H9 (cell line): ENCODE data around the gene SLC39A12. TPM values are rescaled to one million over a fixed set of nuclear protein-coding genes. Genes with fewer than 3 reads are reported as not detected.

Experiments used
- DNase-seq: peaks from one replicate; pipeline ENCODE4 v3.0.0-alpha.2; 2017
- H2AFZ ChIP-seq: one replicate; pipeline ENCODE4 v1.6.1; 2013; ENCODE audit warnings: mild to moderate bottlenecking, low read length, control low read depth, moderate library complexity
- H2AK5ac ChIP-seq: 2 replicates; pipeline ENCODE4 v1.6.1; 2013; ENCODE audit warnings: low read length, control low read depth, mixed read lengths; ENCODE audit not compliant: insufficient read length
- H2BK120ac ChIP-seq: one replicate; pipeline ENCODE4 v1.6.1; 2013; ENCODE audit warnings: low read depth, mild to moderate bottlenecking, low read length, control low read depth, inconsistent platforms; ENCODE audit not compliant: poor library complexity, severe bottlenecking
- H2BK12ac ChIP-seq: 2 replicates; pipeline ENCODE4 v1.6.1; 2013; ENCODE audit warnings: low read length, control low read depth, mixed read lengths, low read depth; ENCODE audit not compliant: insufficient read length
- H2BK15ac ChIP-seq: 2 replicates; pipeline ENCODE4 v1.6.1; 2013; ENCODE audit warnings: low read depth, low read length, control low read depth
- H2BK20ac ChIP-seq: one replicate; pipeline ENCODE4 v1.6.1; 2013; ENCODE audit warnings: low read depth, mild to moderate bottlenecking, low read length, control low read depth, inconsistent platforms; ENCODE audit not compliant: poor library complexity, severe bottlenecking
- H2BK5ac ChIP-seq: 2 replicates; pipeline ENCODE4 v1.6.1; 2013; ENCODE audit warnings: low read length, control low read depth, mixed read lengths; ENCODE audit not compliant: insufficient read length
- H3K14ac ChIP-seq: 2 replicates; pipeline ENCODE4 v1.6.1; 2013; ENCODE audit warnings: low read length, control low read depth; ENCODE audit not compliant: insufficient read depth
- H3K18ac ChIP-seq: 2 replicates; pipeline ENCODE4 v1.6.1; 2013; ENCODE audit warnings: low read depth, mild to moderate bottlenecking, mixed read lengths, low read length, control low read depth; ENCODE audit not compliant: insufficient read length
- H3K23ac ChIP-seq: 2 replicates; pipeline ENCODE4 v1.6.1; 2013; ENCODE audit warnings: low read length, control low read depth, mixed read lengths, low read depth; ENCODE audit not compliant: insufficient read length
- H3K23me2 ChIP-seq: 2 replicates; pipeline ENCODE4 v1.6.1; 2013; ENCODE audit warnings: low read depth, mild to moderate bottlenecking, mixed read lengths, low read length, control low read depth; ENCODE audit not compliant: insufficient read length, poor library complexity, severe bottlenecking
- H3K27ac ChIP-seq: 2 replicates; pipeline ENCODE4 v1.5.1; 2013; ENCODE audit warnings: low read length, control low read depth, mixed read lengths, low read depth; ENCODE audit not compliant: insufficient read length
- H3K27me3 ChIP-seq: 2 replicates; pipeline ENCODE4 v1.6.1; 2013; ENCODE audit warnings: low read length, control low read depth, inconsistent platforms; ENCODE audit not compliant: insufficient read depth
- H3K4ac ChIP-seq: 2 replicates; pipeline ENCODE4 v1.6.1; 2013; ENCODE audit warnings: low read depth, mild to moderate bottlenecking, control low read depth, inconsistent platforms, low read length, moderate library complexity
- H3K4me1 ChIP-seq: 2 replicates; pipeline ENCODE4 v1.6.1; 2013; ENCODE audit warnings: low read length, control low read depth, inconsistent platforms; ENCODE audit not compliant: insufficient read depth
- H3K4me2 ChIP-seq: 2 replicates; pipeline ENCODE4 v1.6.1; 2013; ENCODE audit warnings: low read length, control low read depth, mixed read lengths; ENCODE audit not compliant: insufficient read length, insufficient read depth
- H3K56ac ChIP-seq: 2 replicates; pipeline ENCODE4 v1.6.1; 2013; ENCODE audit warnings: low read depth, mild to moderate bottlenecking, mixed read lengths, low read length, control low read depth; ENCODE audit not compliant: insufficient read length
- H3K79me1 ChIP-seq: 2 replicates; pipeline ENCODE4 v1.6.1; 2013; ENCODE audit warnings: low read depth, mild to moderate bottlenecking, moderate library complexity, low read length, control low read depth, inconsistent platforms; ENCODE audit not compliant: insufficient read depth, poor library complexity, severe bottlenecking
- H3K79me2 ChIP-seq: 2 replicates; pipeline ENCODE4 v1.6.1; 2013; ENCODE audit warnings: low read length, control low read depth, inconsistent platforms; ENCODE audit not compliant: insufficient read depth
- H3K9ac ChIP-seq: 2 replicates; pipeline ENCODE4 v1.6.1; 2013; ENCODE audit warnings: low read length, control low read depth, mixed read lengths; ENCODE audit not compliant: insufficient read length; ENCODE audit errors: extremely low read depth
- H3K9me3 ChIP-seq: one replicate; pipeline ENCODE4 v1.6.1; 2013; ENCODE audit warnings: low read depth, low read length, inconsistent platforms; ENCODE audit not compliant: control insufficient read depth
- H3T11ph ChIP-seq: one replicate; pipeline ENCODE4 v1.6.1; 2013; ENCODE audit warnings: mild to moderate bottlenecking, low read length, control low read depth, inconsistent platforms
- H4K20me1 ChIP-seq: one replicate; pipeline ENCODE4 v1.6.1; 2013; ENCODE audit not compliant: control insufficient read depth, insufficient read length, insufficient read depth
- H4K5ac ChIP-seq: 2 replicates; pipeline ENCODE4 v1.6.1; 2013; ENCODE audit warnings: low read depth, mild to moderate bottlenecking, mixed read lengths, low read length, control low read depth; ENCODE audit not compliant: insufficient read length
- H4K8ac ChIP-seq: replicated peaks from 2 replicates; pipeline ENCODE4 v1.6.1; 2013; ENCODE audit warnings: low read length, control low read depth, mixed read lengths, low read depth; ENCODE audit not compliant: insufficient read length
- H4K91ac ChIP-seq: 2 replicates; pipeline ENCODE4 v1.6.1; 2013; ENCODE audit warnings: low read depth, mild to moderate bottlenecking, moderate library complexity, mixed read lengths, low read length, control low read depth; ENCODE audit not compliant: insufficient read length
- H3K27ac Mint-ChIP-seq, 3 experiments: 2 replicates in 2 of 3; 3 replicates in 1 of 3; pipeline ENCODE4 v1.8.0; 2020 to 2021; ENCODE audit warnings: mixed read lengths in 3 of 3, mild to moderate bottlenecking in 1 of 3, moderate library complexity in 1 of 3
- H3K27me3 Mint-ChIP-seq: 2 replicates; pipeline ENCODE4 v1.8.0; 2021; ENCODE audit warnings: low read depth, mild to moderate bottlenecking, moderate library complexity, mixed read lengths
- H3K36me3 Mint-ChIP-seq, 3 experiments: 2 replicates in 2 of 3; 3 replicates in 1 of 3; pipeline ENCODE4 v1.8.0; 2020 to 2021; ENCODE audit warnings: low read depth in 3 of 3, mixed read lengths in 3 of 3; ENCODE audit not compliant: insufficient read depth in 1 of 3
- H3K4me1 Mint-ChIP-seq, 2 experiments: 2 replicates each; pipeline ENCODE4 v1.8.0; 2020; ENCODE audit warnings: mixed read lengths in 2 of 2
- H3K4me3 Mint-ChIP-seq, 2 experiments: 2 replicates in 1 of 2; 3 replicates in 1 of 2; pipeline ENCODE4 v1.8.0; 2020 to 2021; ENCODE audit warnings: mild to moderate bottlenecking in 2 of 2, mixed read lengths in 2 of 2, moderate library complexity in 1 of 2
- H3K9me3 Mint-ChIP-seq, 2 experiments: 2 replicates in 1 of 2; 3 replicates in 1 of 2; pipeline ENCODE4 v1.8.0; 2020; ENCODE audit warnings: mild to moderate bottlenecking in 2 of 2, mixed read lengths in 2 of 2, moderate library complexity in 1 of 2
- CTCF ChIP-seq: fragments of 200-600 bp; sonication (generic); conservative IDR thresholded peaks from 3 replicates; pipeline ENCODE4 v1.8.0; 2021; ENCODE audit warnings: antibody characterized with exemption, mild to moderate bottlenecking
- WGBS: extraction: QIAGEN DNeasy Blood & Tissue Kit; methylation state at CpG from one replicate; pipeline ENCODE4 v1.1.7; 2013; ENCODE audit warnings: missing lambda C conversion rate, low lambda C conversion rate, mixed read lengths; ENCODE audit not compliant: insufficient read length; ENCODE audit errors: extremely low coverage; 5-methylcytosine and 5-hydroxymethylcytosine counted together
- total RNA-seq: library from RNA; stranded (reverse); gene quantifications from 2 replicates; pipeline ENCODE4 v1.2.1, GENCODE V29; 2021

The SLC39A12 gene
- total RNA-seq, 1 experiment from 2014 or later = not detected

- no CpG with 5 or more reads among the region's 1 CpG for WGBS
- H3K27ac Mint-ChIP-seq = no peak overlapping the region
- H2BK120ac ChIP-seq = no peak overlapping the region
These were observed 45.7 kb upstream of the SLC39A12 start for GRCh38 chr10:17906002-17906401.

More at GRCh38 chr10:17906002-17906401, 45.7 kb upstream of the SLC39A12 start:
- Mint-ChIP-seq H3K4me1 (peaks cover 0 to 2% of the 10 kb centered on the region in 2 experiments; a peak in 1 of 4 replicates), H3K27me3 (no peaks in the 10 kb centered on the region; the same call in 1 of the 2 replicates), H3K4me3 (no peak overlapping the region), H3K9me3 (no peaks in the 10 kb centered on the region), H3K36me3 (no peaks in the 10 kb centered on the region)
- no peak for DNase-seq
- H3K56ac ChIP-seq = no peak overlapping the region
- no peaks in the 10 kb centered on the region for H3K4me1 ChIP-seq
- H3T11ph ChIP-seq = no peak overlapping the region
- H3K9ac ChIP-seq = no peak overlapping the region
- H2BK20ac ChIP-seq = no peak overlapping the region
- H3K23me2 ChIP-seq = no peaks in the 10 kb centered on the region
- no peak overlapping the region for H2BK15ac ChIP-seq
- no peaks in the 10 kb centered on the region for H3K9me3 ChIP-seq
- no peaks in the 10 kb centered on the region for H3K79me2 ChIP-seq
- H3K14ac ChIP-seq = no peak overlapping the region
- no peak overlapping the region for H2AK5ac ChIP-seq
- no peak overlapping the region for H3K4ac ChIP-seq
- no peak overlapping the region for H2BK5ac ChIP-seq
- no peak overlapping the region for H3K23ac ChIP-seq
- no peak overlapping the region for H3K18ac ChIP-seq
- H4K8ac ChIP-seq = no peak overlapping the region
- no peak overlapping the region for H2AFZ ChIP-seq
- no peak overlapping the region for H4K5ac ChIP-seq
- H3K79me1 ChIP-seq = no peaks in the 10 kb centered on the region
- H4K20me1 ChIP-seq = no peaks in the 10 kb centered on the region
- H3K4me2 ChIP-seq = no peak overlapping the region
- H2BK12ac ChIP-seq = no peak overlapping the region
- H3K27ac ChIP-seq = no peak overlapping the region
- no peak overlapping the region for H4K91ac ChIP-seq
- H3K27me3 ChIP-seq = no peaks in the 10 kb centered on the region
- TF ChIP-seq CTCF = no peak
